NT2/D1 (cell line): Measurements from ENCODE around the gene TSPAN2.

ENCODE experiments used
- YY1 ChIP-seq: IDR thresholded peaks from 2 replicates; pipeline ENCODE4 v1.6.1; 2011; ENCODE audit not compliant: insufficient read length, insufficient read depth
- ZNF274 ChIP-seq: IDR thresholded peaks from 2 replicates; pipeline ENCODE4 v1.6.1; 2011; ENCODE audit warnings: mild to moderate bottlenecking, low read depth, low read length

DNA sequence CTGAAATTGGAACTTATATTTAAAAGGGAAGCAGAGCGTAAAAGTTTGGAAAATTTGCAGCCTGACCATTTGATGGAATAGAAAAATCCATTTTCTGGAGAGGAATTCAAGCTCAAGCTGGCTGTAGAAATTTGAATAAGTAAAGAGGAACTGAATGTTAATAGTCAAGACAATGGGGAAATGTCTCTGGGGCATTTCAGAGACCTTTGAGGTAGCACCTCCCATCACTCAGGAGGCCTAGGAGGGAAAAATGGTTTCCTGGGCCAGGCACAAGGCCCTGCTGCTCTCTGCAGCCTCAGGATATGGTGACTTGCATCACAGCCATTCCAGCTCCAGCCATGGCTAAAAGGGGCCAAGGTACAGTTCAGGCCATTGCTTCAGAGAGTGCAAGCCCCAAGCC is 77.3 kb downstream of the TSPAN2 start:
- TF ChIP-seq ZNF274 (no peak), YY1 (no peak)
